Uterus (tissue), 2 donors: ENCODE measurements around the gene TRIP10.

Source experiments
- CTCF ChIP-seq, 4 experiments: fragments of 200-600 bp in 2 of 4; fragments of 450-650 bp in 2 of 4; sonication (generic) in 2 of 4; IDR thresholded peaks; one replicate each; pipeline ENCODE4 v1.5.1; 2016 to 2019; ENCODE audit warnings: antibody characterized with exemption in 4 of 4, mild to moderate bottlenecking in 2 of 4, moderate library complexity in 1 of 4
- POLR2A ChIP-seq, 2 donors: fragments of 450-650 bp; IDR thresholded peaks; one replicate each; pipeline ENCODE4 v1.6.1; 2016; ENCODE audit warnings: antibody characterized with exemption in 2 of 2, mild to moderate bottlenecking in 1 of 2, moderate library complexity in 1 of 2

- TF ChIP-seq CTCF (IDR thresholded peaks at IDR 0.05) (no peak), POLR2A (IDR thresholded peaks at IDR 0.05) (no peak)
Measured at GRCh38 chr19:6730941-6731670, 8.4 kb upstream of the TRIP10 start.
